H9 (cell line): ENCODE measurements around the gene IMPA2. TPM values are rescaled to one million over a fixed set of nuclear protein-coding genes. Genes with fewer than 3 reads are reported as not detected.
"Not testable (repeated sequence)": the region's sequence is repeated elsewhere in the genome, so short reads cannot be mapped to it uniquely, and the experiment has no call there.

ENCODE experiments used
- DNase-seq: peaks from one replicate; pipeline ENCODE4 v3.0.0-alpha.2; 2017
- H2AFZ ChIP-seq: one replicate; pipeline ENCODE4 v1.6.1; 2013; ENCODE audit warnings: mild to moderate bottlenecking, low read length, control low read depth, moderate library complexity
- H2AK5ac ChIP-seq: 2 replicates; pipeline ENCODE4 v1.6.1; 2013; ENCODE audit warnings: low read length, control low read depth, mixed read lengths; ENCODE audit not compliant: insufficient read length
- H2BK120ac ChIP-seq: one replicate; pipeline ENCODE4 v1.6.1; 2013; ENCODE audit warnings: low read depth, mild to moderate bottlenecking, low read length, control low read depth, inconsistent platforms; ENCODE audit not compliant: poor library complexity, severe bottlenecking
- H2BK12ac ChIP-seq: 2 replicates; pipeline ENCODE4 v1.6.1; 2013; ENCODE audit warnings: low read length, control low read depth, mixed read lengths, low read depth; ENCODE audit not compliant: insufficient read length
- H2BK15ac ChIP-seq: 2 replicates; pipeline ENCODE4 v1.6.1; 2013; ENCODE audit warnings: low read depth, low read length, control low read depth
- H2BK20ac ChIP-seq: one replicate; pipeline ENCODE4 v1.6.1; 2013; ENCODE audit warnings: low read depth, mild to moderate bottlenecking, low read length, control low read depth, inconsistent platforms; ENCODE audit not compliant: poor library complexity, severe bottlenecking
- H2BK5ac ChIP-seq: 2 replicates; pipeline ENCODE4 v1.6.1; 2013; ENCODE audit warnings: low read length, control low read depth, mixed read lengths; ENCODE audit not compliant: insufficient read length
- H3K14ac ChIP-seq: 2 replicates; pipeline ENCODE4 v1.6.1; 2013; ENCODE audit warnings: low read length, control low read depth; ENCODE audit not compliant: insufficient read depth
- H3K18ac ChIP-seq: 2 replicates; pipeline ENCODE4 v1.6.1; 2013; ENCODE audit warnings: low read depth, mild to moderate bottlenecking, mixed read lengths, low read length, control low read depth; ENCODE audit not compliant: insufficient read length
- H3K23ac ChIP-seq: 2 replicates; pipeline ENCODE4 v1.6.1; 2013; ENCODE audit warnings: low read length, control low read depth, mixed read lengths, low read depth; ENCODE audit not compliant: insufficient read length
- H3K23me2 ChIP-seq: 2 replicates; pipeline ENCODE4 v1.6.1; 2013; ENCODE audit warnings: low read depth, mild to moderate bottlenecking, mixed read lengths, low read length, control low read depth; ENCODE audit not compliant: insufficient read length, poor library complexity, severe bottlenecking
- H3K27ac ChIP-seq: 2 replicates; pipeline ENCODE4 v1.5.1; 2013; ENCODE audit warnings: low read length, control low read depth, mixed read lengths, low read depth; ENCODE audit not compliant: insufficient read length
- H3K27me3 ChIP-seq: 2 replicates; pipeline ENCODE4 v1.6.1; 2013; ENCODE audit warnings: low read length, control low read depth, inconsistent platforms; ENCODE audit not compliant: insufficient read depth
- H3K4ac ChIP-seq: 2 replicates; pipeline ENCODE4 v1.6.1; 2013; ENCODE audit warnings: low read depth, mild to moderate bottlenecking, control low read depth, inconsistent platforms, low read length, moderate library complexity
- H3K4me1 ChIP-seq: 2 replicates; pipeline ENCODE4 v1.6.1; 2013; ENCODE audit warnings: low read length, control low read depth, inconsistent platforms; ENCODE audit not compliant: insufficient read depth
- H3K4me2 ChIP-seq: 2 replicates; pipeline ENCODE4 v1.6.1; 2013; ENCODE audit warnings: low read length, control low read depth, mixed read lengths; ENCODE audit not compliant: insufficient read length, insufficient read depth
- H3K56ac ChIP-seq: 2 replicates; pipeline ENCODE4 v1.6.1; 2013; ENCODE audit warnings: low read depth, mild to moderate bottlenecking, mixed read lengths, low read length, control low read depth; ENCODE audit not compliant: insufficient read length
- H3K79me1 ChIP-seq: 2 replicates; pipeline ENCODE4 v1.6.1; 2013; ENCODE audit warnings: low read depth, mild to moderate bottlenecking, moderate library complexity, low read length, control low read depth, inconsistent platforms; ENCODE audit not compliant: insufficient read depth, poor library complexity, severe bottlenecking
- H3K79me2 ChIP-seq: 2 replicates; pipeline ENCODE4 v1.6.1; 2013; ENCODE audit warnings: low read length, control low read depth, inconsistent platforms; ENCODE audit not compliant: insufficient read depth
- H3K9ac ChIP-seq: 2 replicates; pipeline ENCODE4 v1.6.1; 2013; ENCODE audit warnings: low read length, control low read depth, mixed read lengths; ENCODE audit not compliant: insufficient read length; ENCODE audit errors: extremely low read depth
- H3K9me3 ChIP-seq: one replicate; pipeline ENCODE4 v1.6.1; 2013; ENCODE audit warnings: low read depth, low read length, inconsistent platforms; ENCODE audit not compliant: control insufficient read depth
- H3T11ph ChIP-seq: one replicate; pipeline ENCODE4 v1.6.1; 2013; ENCODE audit warnings: mild to moderate bottlenecking, low read length, control low read depth, inconsistent platforms
- H4K20me1 ChIP-seq: one replicate; pipeline ENCODE4 v1.6.1; 2013; ENCODE audit not compliant: control insufficient read depth, insufficient read length, insufficient read depth
- H4K5ac ChIP-seq: 2 replicates; pipeline ENCODE4 v1.6.1; 2013; ENCODE audit warnings: low read depth, mild to moderate bottlenecking, mixed read lengths, low read length, control low read depth; ENCODE audit not compliant: insufficient read length
- H4K8ac ChIP-seq: replicated peaks from 2 replicates; pipeline ENCODE4 v1.6.1; 2013; ENCODE audit warnings: low read length, control low read depth, mixed read lengths, low read depth; ENCODE audit not compliant: insufficient read length
- H4K91ac ChIP-seq: 2 replicates; pipeline ENCODE4 v1.6.1; 2013; ENCODE audit warnings: low read depth, mild to moderate bottlenecking, moderate library complexity, mixed read lengths, low read length, control low read depth; ENCODE audit not compliant: insufficient read length
- H3K27ac Mint-ChIP-seq, 3 experiments: 2 replicates in 2 of 3; 3 replicates in 1 of 3; pipeline ENCODE4 v1.8.0; 2020 to 2021; ENCODE audit warnings: mixed read lengths in 3 of 3, mild to moderate bottlenecking in 1 of 3, moderate library complexity in 1 of 3
- H3K27me3 Mint-ChIP-seq: 2 replicates; pipeline ENCODE4 v1.8.0; 2021; ENCODE audit warnings: low read depth, mild to moderate bottlenecking, moderate library complexity, mixed read lengths
- H3K36me3 Mint-ChIP-seq, 3 experiments: 2 replicates in 2 of 3; 3 replicates in 1 of 3; pipeline ENCODE4 v1.8.0; 2020 to 2021; ENCODE audit warnings: low read depth in 3 of 3, mixed read lengths in 3 of 3; ENCODE audit not compliant: insufficient read depth in 1 of 3
- H3K4me1 Mint-ChIP-seq, 2 experiments: 2 replicates each; pipeline ENCODE4 v1.8.0; 2020; ENCODE audit warnings: mixed read lengths in 2 of 2
- H3K4me3 Mint-ChIP-seq, 2 experiments: 2 replicates in 1 of 2; 3 replicates in 1 of 2; pipeline ENCODE4 v1.8.0; 2020 to 2021; ENCODE audit warnings: mild to moderate bottlenecking in 2 of 2, mixed read lengths in 2 of 2, moderate library complexity in 1 of 2
- H3K9me3 Mint-ChIP-seq, 2 experiments: 2 replicates in 1 of 2; 3 replicates in 1 of 2; pipeline ENCODE4 v1.8.0; 2020; ENCODE audit warnings: mild to moderate bottlenecking in 2 of 2, mixed read lengths in 2 of 2, moderate library complexity in 1 of 2
- WGBS: extraction: QIAGEN DNeasy Blood & Tissue Kit; methylation state at CpG from one replicate; pipeline ENCODE4 v1.1.7; 2013; ENCODE audit warnings: missing lambda C conversion rate, low lambda C conversion rate, mixed read lengths; ENCODE audit not compliant: insufficient read length; ENCODE audit errors: extremely low coverage; 5-methylcytosine and 5-hydroxymethylcytosine counted together
- total RNA-seq: library from RNA; stranded (reverse); gene quantifications from 2 replicates; pipeline ENCODE4 v1.2.1, GENCODE V29; 2021
- TF ChIP-seq, protein P1 (sequence below): fragments of 200-600 bp; sonication (generic); conservative IDR thresholded peaks from 3 replicates; pipeline ENCODE4 v1.8.0; 2021; ENCODE audit warnings: antibody characterized with exemption, mild to moderate bottlenecking

Gene IMPA2
- total RNA-seq, 1 experiment from 2014 or later: 73.8 TPM

- H3K4me2 ChIP-seq: no peak overlapping the region
Measured at GRCh38 chr18:12068950-12069320, 87.6 kb downstream of the IMPA2 start.

DNA sequence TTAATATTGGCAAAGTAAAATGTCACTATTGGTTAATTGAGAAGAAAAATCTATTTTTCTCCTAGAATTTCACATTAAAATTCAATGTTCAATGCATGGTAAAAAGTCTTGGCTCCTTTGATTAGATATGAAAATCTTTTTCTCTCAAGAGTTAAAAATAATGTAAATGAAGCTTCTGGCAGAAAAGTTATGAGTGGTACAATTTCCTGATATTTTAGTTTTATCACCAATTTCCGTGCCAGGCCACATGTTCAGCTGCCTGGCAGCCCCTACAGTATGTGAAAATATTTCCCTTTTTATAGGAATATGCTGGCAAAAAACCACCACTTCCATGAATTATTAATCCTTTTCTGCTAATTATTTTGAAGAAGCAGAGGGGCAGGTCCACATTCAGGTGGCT, 89.8 kb downstream of the IMPA2 start:
- not testable (repeated sequence) for H3K4me1 ChIP-seq, DNase-seq, H3K36me3 Mint-ChIP-seq, H4K8ac ChIP-seq, H2BK120ac ChIP-seq, H3K27me3 ChIP-seq, H3K79me1 ChIP-seq, H2BK5ac ChIP-seq, H3K79me2 ChIP-seq, H2BK20ac ChIP-seq, H3K14ac ChIP-seq, H4K91ac ChIP-seq, H3K27ac ChIP-seq, H4K20me1 ChIP-seq, H2AFZ ChIP-seq, H3K9ac ChIP-seq, H2BK12ac ChIP-seq, H3K18ac ChIP-seq, H4K5ac ChIP-seq, H3K4me1 Mint-ChIP-seq, H3K56ac ChIP-seq, H2BK15ac ChIP-seq, H3K4me3 Mint-ChIP-seq, H3K27ac Mint-ChIP-seq, H2AK5ac ChIP-seq, H3K4ac ChIP-seq, H3K4me2 ChIP-seq, H3K23me2 ChIP-seq, H3K9me3 ChIP-seq, H3T11ph ChIP-seq, H3K9me3 Mint-ChIP-seq, H3K23ac ChIP-seq
- no CpG with 5 or more reads among the region's 1 CpG for WGBS
- H3K27me3 Mint-ChIP-seq: peaks cover 14% of the 10 kb centered on the region

More at GRCh38 chr18:12068950-12069320, 87.6 kb downstream of the IMPA2 start:
- H3K4me1 ChIP-seq: no peaks in the 10 kb centered on the region
- Mint-ChIP-seq H3K4me1 (no peaks in the 10 kb centered on the region), H3K36me3 (no peaks in the 10 kb centered on the region), H3K27ac (no peak overlapping the region), H3K9me3 (no peaks in the 10 kb centered on the region), H3K4me3 (no peak overlapping the region), H3K27me3 (peaks cover 2% of the 10 kb centered on the region)
- H3K23ac ChIP-seq: no peak overlapping the region
- no peak overlapping the region for H4K91ac ChIP-seq
- no peaks in the 10 kb centered on the region for H3K9me3 ChIP-seq
- no peak overlapping the region for H3K9ac ChIP-seq
- no peak overlapping the region for H2BK12ac ChIP-seq
- no peak overlapping the region for H2AFZ ChIP-seq
- no CpG with 5 or more reads among the region's 3 CpGs for WGBS
- H3K27ac ChIP-seq: no peak overlapping the region
- H2AK5ac ChIP-seq: no peak overlapping the region
- TF ChIP-seq, protein P1, sequence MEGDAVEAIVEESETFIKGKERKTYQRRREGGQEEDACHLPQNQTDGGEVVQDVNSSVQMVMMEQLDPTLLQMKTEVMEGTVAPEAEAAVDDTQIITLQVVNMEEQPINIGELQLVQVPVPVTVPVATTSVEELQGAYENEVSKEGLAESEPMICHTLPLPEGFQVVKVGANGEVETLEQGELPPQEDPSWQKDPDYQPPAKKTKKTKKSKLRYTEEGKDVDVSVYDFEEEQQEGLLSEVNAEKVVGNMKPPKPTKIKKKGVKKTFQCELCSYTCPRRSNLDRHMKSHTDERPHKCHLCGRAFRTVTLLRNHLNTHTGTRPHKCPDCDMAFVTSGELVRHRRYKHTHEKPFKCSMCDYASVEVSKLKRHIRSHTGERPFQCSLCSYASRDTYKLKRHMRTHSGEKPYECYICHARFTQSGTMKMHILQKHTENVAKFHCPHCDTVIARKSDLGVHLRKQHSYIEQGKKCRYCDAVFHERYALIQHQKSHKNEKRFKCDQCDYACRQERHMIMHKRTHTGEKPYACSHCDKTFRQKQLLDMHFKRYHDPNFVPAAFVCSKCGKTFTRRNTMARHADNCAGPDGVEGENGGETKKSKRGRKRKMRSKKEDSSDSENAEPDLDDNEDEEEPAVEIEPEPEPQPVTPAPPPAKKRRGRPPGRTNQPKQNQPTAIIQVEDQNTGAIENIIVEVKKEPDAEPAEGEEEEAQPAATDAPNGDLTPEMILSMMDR: no peak
- H2BK120ac ChIP-seq: no peak overlapping the region
- no peak overlapping the region for H3K4ac ChIP-seq
- H3K79me1 ChIP-seq: no peaks in the 10 kb centered on the region
- no peaks in the 10 kb centered on the region for H3K79me2 ChIP-seq
- no peak overlapping the region for H3K14ac ChIP-seq
- no peak overlapping the region for H2BK20ac ChIP-seq
- H2BK5ac ChIP-seq: no peak overlapping the region
- no peaks in the 10 kb centered on the region for H4K20me1 ChIP-seq
- no peak overlapping the region for H2BK15ac ChIP-seq
- H4K8ac ChIP-seq: no peak overlapping the region
- no peak for DNase-seq
- H3T11ph ChIP-seq: no peak overlapping the region
- H3K27me3 ChIP-seq: no peaks in the 10 kb centered on the region
- H3K56ac ChIP-seq: no peak overlapping the region
- H4K5ac ChIP-seq: no peak overlapping the region
- no peak overlapping the region for H3K18ac ChIP-seq
- no peaks in the 10 kb centered on the region for H3K23me2 ChIP-seq
